ENCODE data around the gene RTL1. TPM values are rescaled to one million over a fixed set of nuclear protein-coding genes. Genes with fewer than 3 reads are reported as not detected.

Gene RTL1
- total and polyA plus RNA-seq, 2 experiments from 2014 or later = 0.36 TPM; not detected in 1

DNA sequence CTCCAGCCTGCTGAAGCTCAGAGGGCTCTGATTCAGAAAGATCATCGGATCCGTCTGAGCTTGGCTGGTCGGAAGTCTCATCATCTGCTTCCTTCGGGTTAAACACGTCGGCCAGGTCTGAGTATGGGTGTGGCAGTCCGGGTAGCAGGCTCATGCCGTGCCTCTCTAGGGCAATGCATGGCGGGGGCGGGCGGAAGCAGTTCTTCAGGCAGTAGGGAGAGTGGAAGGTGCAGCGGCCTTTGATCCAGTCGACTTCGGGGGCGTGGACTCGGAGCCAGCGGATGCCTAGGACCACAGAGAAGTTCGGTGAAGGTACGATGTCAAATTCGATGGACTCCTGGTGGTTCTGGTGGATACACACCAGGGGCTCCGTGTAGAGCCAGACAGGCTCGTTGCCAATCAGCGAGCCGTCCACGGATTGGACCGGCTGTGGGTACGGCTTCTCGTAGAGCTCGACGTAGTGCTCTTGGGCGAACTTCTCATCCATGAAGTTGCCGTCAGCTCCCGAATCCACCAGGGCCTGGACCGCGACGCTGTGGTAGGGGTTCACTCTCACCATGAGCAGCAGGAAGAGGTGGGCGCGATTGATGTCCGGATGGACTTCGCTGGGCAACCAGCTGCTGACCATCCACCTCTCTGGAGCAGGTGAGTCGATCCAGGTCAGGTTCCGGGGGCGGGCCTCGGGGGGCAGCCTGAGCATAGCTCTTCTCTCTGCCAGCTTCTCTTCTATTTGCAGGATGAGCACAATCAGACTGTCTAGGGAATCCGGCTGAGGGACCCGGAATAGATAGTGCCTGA lies 20.3 kb downstream of the RTL1 start:
- no peak overlapping the region for H3K9ac ChIP-seq
- no peaks in the 10 kb centered on the region for H3K27me3 ChIP-seq (replicated peaks; ENCODE audit: insufficient read depth)
- H2AFZ ChIP-seq = no peak overlapping the region
- no peak for DNase-seq
- H3K4me1 ChIP-seq (ENCODE audit: insufficient read depth) = no peaks in the 10 kb centered on the region
- in situ Hi-C loops (cut with MboI) = no loop called here
- H3K4me3 ChIP-seq = no peak overlapping the region
- 90 to 91% methylated on average over 46 of the region's 46 CpGs for WGBS, 2 experiments (ENCODE audit: low coverage in 1 of 2, low lambda C conversion rate in 2 of 2, missing lambda C conversion rate in 2 of 2)
- peaks cover 4% of the 10 kb centered on the region; the same call in 1 of the 2 replicates for H3F3A ChIP-seq (ENCODE audit: insufficient read depth)
- peaks cover 72% of the 10 kb centered on the region for H3K79me2 ChIP-seq (ENCODE audit: insufficient read depth)
- peaks cover 6% of the 10 kb centered on the region; the same call in 1 of the 2 replicates for H3K36me3 ChIP-seq (ENCODE audit: low read depth)
- no peaks in the 10 kb centered on the region for H3K9me2 ChIP-seq (ENCODE audit: insufficient read depth)
- TF ChIP-seq EZH2 (IDR thresholded peaks at IDR 0.05; ENCODE audit: insufficient read depth, poor library complexity, severe bottlenecking) (no peak), EZH2phosphoT487 (IDR thresholded peaks at IDR 0.05; ENCODE audit: insufficient read depth, low read depth) (no peak)
- no peak overlapping the region for H3K27ac ChIP-seq
- no peaks in the 10 kb centered on the region for H4K20me1 ChIP-seq (ENCODE audit: insufficient read depth)
- H3K4me2 ChIP-seq (ENCODE audit: unreplicated experiment) = no peak overlapping the region
- H3K9me3 ChIP-seq (ENCODE audit: low read depth) = no peaks in the 10 kb centered on the region

DNA sequence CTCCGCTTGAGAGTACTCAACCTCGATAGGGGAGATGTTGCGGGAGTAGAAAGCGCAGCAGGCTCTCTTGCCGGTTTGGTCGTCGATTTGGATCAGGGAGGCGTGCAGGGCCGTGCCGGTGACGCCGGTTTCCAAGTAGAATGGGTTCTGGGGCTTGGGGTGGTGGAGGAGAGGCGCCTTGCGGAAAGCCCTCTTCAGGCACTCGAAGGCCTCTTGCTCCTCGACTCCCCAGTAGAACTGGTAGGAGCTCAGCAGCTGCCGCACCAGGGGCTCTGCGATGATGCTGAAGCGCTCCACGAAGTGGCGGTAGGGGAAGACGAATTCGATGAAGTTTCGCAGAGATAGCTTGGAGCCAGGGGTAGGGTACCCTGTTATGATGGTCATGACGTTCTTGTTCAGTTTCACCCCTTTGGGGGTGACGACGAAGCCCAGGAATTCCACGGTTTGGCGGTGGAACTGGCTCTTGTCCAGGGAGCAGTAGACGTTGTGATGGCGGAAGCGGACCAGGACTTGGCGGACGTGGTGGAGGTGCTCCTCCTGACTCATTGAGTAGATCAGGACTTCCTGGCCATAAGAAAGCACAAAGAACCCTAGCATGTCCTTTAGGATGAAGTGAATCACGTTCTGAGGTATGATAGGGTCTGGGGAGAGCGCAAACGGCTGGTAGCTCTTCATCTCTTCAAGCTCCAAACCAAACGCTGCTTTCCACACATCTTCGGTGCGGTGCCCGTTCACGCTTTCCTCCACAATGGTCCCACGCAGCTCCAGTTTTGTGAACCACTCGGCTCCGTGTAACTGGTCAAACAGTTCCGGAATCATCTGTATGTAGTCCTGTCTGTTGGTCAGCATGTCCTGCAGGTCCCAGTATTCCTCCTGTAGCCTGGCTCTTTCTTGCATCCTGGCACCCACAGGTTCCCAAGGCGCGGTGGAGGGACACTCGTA lies 21.2 kb downstream of the RTL1 start:
- Histone ChIP-seq H2AFZ (no peak overlapping the region), H4K20me1 (ENCODE audit: insufficient read depth) (no peaks in the 10 kb centered on the region), H3K4me3 (no peak overlapping the region), H3K9ac (no peak overlapping the region), H3K4me2 (ENCODE audit: unreplicated experiment) (no peak overlapping the region), H3K36me3 (ENCODE audit: low read depth) (peaks cover 6% of the 10 kb centered on the region; the same call in 1 of the 2 replicates), H3K27ac (no peak overlapping the region), H3K9me3 (ENCODE audit: low read depth) (no peaks in the 10 kb centered on the region), H3K4me1 (ENCODE audit: insufficient read depth) (no peaks in the 10 kb centered on the region), H3F3A (ENCODE audit: insufficient read depth) (no peaks in the 10 kb centered on the region), H3K79me2 (ENCODE audit: insufficient read depth) (peaks cover 72% of the 10 kb centered on the region), H3K9me2 (ENCODE audit: insufficient read depth) (no peaks in the 10 kb centered on the region), H3K27me3 (replicated peaks; ENCODE audit: insufficient read depth) (no peaks in the 10 kb centered on the region)
- no peak for DNase-seq
- WGBS, 2 experiments (ENCODE audit: low coverage in 1 of 2, low lambda C conversion rate in 2 of 2, missing lambda C conversion rate in 2 of 2) = 87 to 89% methylated on average over 49 of the region's 49 CpGs
- in situ Hi-C loops (cut with MboI) = no loop called here
- TF ChIP-seq EZH2 (IDR thresholded peaks at IDR 0.05; ENCODE audit: insufficient read depth, poor library complexity, severe bottlenecking) (no peak), EZH2phosphoT487 (IDR thresholded peaks at IDR 0.05; ENCODE audit: insufficient read depth, low read depth) (no peak)

DNA sequence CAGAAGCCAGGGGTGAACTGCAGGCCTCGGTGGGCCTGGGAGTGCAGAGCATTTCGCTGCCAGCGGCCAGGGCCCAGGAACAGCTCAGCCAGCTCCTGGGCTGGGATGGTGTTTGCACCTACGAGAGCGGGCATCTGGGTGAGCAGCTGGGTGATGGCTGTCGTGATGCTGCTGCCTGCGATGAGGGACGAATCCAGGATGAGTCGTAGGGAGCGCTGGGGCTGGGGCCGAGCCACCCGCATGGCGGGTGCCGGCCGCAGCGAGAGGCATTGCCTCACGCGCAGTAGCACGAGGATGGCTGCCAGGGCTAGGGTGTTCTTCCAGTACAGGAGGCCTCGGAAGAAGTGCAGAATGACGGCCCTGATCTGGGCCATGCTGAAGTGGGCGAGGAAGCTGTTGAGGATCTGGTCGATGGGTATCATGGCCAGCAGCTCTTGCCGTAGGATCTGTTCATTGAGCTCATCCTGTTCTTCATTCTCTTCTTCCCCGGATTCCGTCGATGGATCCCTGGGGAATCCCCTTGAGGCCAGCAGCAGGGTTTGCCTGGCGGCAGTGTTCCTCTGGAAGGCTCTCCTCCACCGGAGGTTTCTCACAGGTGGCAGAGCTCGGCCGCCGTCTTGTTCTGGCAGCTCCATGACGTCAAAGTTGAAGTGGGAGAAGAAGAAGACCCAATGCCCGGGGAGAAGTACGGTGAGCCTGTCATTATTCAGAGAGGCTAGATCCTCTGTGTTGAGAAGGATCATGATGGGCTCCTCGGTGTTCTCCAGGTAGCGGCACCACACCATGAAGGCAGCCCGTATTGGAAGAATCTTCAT lies 22.1 kb downstream of the RTL1 start:
- Histone ChIP-seq H3K4me3 (no peak overlapping the region), H3K36me3 (ENCODE audit: low read depth) (peaks cover 6% of the 10 kb centered on the region; the same call in 1 of the 2 replicates), H3K9ac (no peak overlapping the region), H3K79me2 (ENCODE audit: insufficient read depth) (peaks cover 72% of the 10 kb centered on the region), H3K9me2 (ENCODE audit: insufficient read depth) (no peaks in the 10 kb centered on the region), H3F3A (ENCODE audit: insufficient read depth) (no peaks in the 10 kb centered on the region), H3K9me3 (ENCODE audit: low read depth) (no peaks in the 10 kb centered on the region), H2AFZ (no peak overlapping the region), H4K20me1 (ENCODE audit: insufficient read depth) (no peaks in the 10 kb centered on the region), H3K4me2 (ENCODE audit: unreplicated experiment) (no peak overlapping the region), H3K4me1 (ENCODE audit: insufficient read depth) (no peaks in the 10 kb centered on the region), H3K27ac (no peak overlapping the region), H3K27me3 (replicated peaks; ENCODE audit: insufficient read depth) (no peaks in the 10 kb centered on the region)
- in situ Hi-C loops (cut with MboI) = no loop called here
- WGBS, 2 experiments (ENCODE audit: low coverage in 1 of 2, low lambda C conversion rate in 2 of 2, missing lambda C conversion rate in 2 of 2) = 89 to 91% methylated on average over 38 of the region's 38 CpGs
- DNase-seq = no peak
- no peak for TF ChIP-seq EZH2phosphoT487 (IDR thresholded peaks at IDR 0.05; ENCODE audit: insufficient read depth, low read depth)
- no peak for TF ChIP-seq EZH2 (IDR thresholded peaks at IDR 0.05; ENCODE audit: insufficient read depth, poor library complexity, severe bottlenecking)

Data from GM23248 (cell line).